HG03139 (cell line): ENCODE measurements around the gene NUDT15.
"Not testable (repeated sequence)": the region's sequence is repeated elsewhere in the genome, so short reads cannot be mapped to it uniquely, and the experiment has no call there.

ENCODE experiments used
- ATAC-seq: cut with Tn5 transposase; IDR thresholded peaks from one replicate; pipeline ENCODE4 v1.9.1; 2021; ENCODE audit not compliant: unreplicated experiment

Gene NUDT15

GRCh38 chr13:48037346-48038173 lies at the start of gene NUDT15:
NUDT15 (plus strand) TSS chr13:48037726; CDS start chr13:48037747, 21 bp downstream.
- ATAC-seq = peak; percentile 93

- no peak for ATAC-seq
Observed at GRCh38 chr13:47990427-47990826, 47.1 kb upstream of the NUDT15 start.

- ATAC-seq = no peak
Observed at GRCh38 chr13:47990920-47991466, 46.5 kb upstream of the NUDT15 start.

GRCh38 chr13:47991859-47992258 lies 45.7 kb upstream of the NUDT15 start:
- ATAC-seq = no peak

GRCh38 chr13:47997384-47997783 lies 40.1 kb upstream of the NUDT15 start:
- ATAC-seq = no peak

GRCh38 chr13:47999973-48000372 lies 37.6 kb upstream of the NUDT15 start:
- ATAC-seq = no peak

GRCh38 chr13:48000559-48001113 lies 36.9 kb upstream of the NUDT15 start:
- peak; percentile 27 for ATAC-seq

GRCh38 chr13:48001114-48001881 lies 36.2 kb upstream of the NUDT15 start, which contains the start of gene SUCLA2:
SUCLA2 (minus strand) TSS chr13:48001273; CDS start chr13:48001269, 4 bp downstream.
- peak; percentile 98 for ATAC-seq

GRCh38 chr13:48001999-48002398 lies 35.5 kb upstream of the NUDT15 start:
- ATAC-seq = not testable (repeated sequence)

- no peak for ATAC-seq
Observed at GRCh38 chr13:48004201-48004600, 33.3 kb upstream of the NUDT15 start.

GRCh38 chr13:48006396-48006795 lies 31.1 kb upstream of the NUDT15 start:
- ATAC-seq = no peak

GRCh38 chr13:48009284-48009683 lies 28.2 kb upstream of the NUDT15 start:
- ATAC-seq = no peak

GRCh38 chr13:48010698-48011097 lies 26.8 kb upstream of the NUDT15 start:
- no peak for ATAC-seq

- no peak for ATAC-seq
Observed at GRCh38 chr13:48012668-48013067, 24.9 kb upstream of the NUDT15 start.

- ATAC-seq = no peak
Observed at GRCh38 chr13:48014359-48014758, 23.2 kb upstream of the NUDT15 start.

- no peak for ATAC-seq
Observed at GRCh38 chr13:48018637-48019036, 18.9 kb upstream of the NUDT15 start.

- no peak for ATAC-seq
Observed at GRCh38 chr13:48019796-48020195, 17.7 kb upstream of the NUDT15 start.

GRCh38 chr13:48028066-48028465 lies 9.5 kb upstream of the NUDT15 start:
- no peak for ATAC-seq

GRCh38 chr13:48029859-48030258 lies 7.7 kb upstream of the NUDT15 start:
- ATAC-seq = no peak

- no peak for ATAC-seq
Observed at GRCh38 chr13:48038761-48039160, 1.2 kb downstream of the NUDT15 start.

- ATAC-seq = no peak
Observed at GRCh38 chr13:48040049-48040448, 2.5 kb downstream of the NUDT15 start.
